HG03442 (cell line): ENCODE measurements around the gene TMEM63B.

Source experiments
- ATAC-seq: cut with Tn5 transposase; IDR thresholded peaks from one replicate; pipeline ENCODE4 v1.9.1; 2021; ENCODE audit warnings: mild to moderate bottlenecking, moderate library complexity; ENCODE audit not compliant: unreplicated experiment

TMEM63B gene

DNA sequence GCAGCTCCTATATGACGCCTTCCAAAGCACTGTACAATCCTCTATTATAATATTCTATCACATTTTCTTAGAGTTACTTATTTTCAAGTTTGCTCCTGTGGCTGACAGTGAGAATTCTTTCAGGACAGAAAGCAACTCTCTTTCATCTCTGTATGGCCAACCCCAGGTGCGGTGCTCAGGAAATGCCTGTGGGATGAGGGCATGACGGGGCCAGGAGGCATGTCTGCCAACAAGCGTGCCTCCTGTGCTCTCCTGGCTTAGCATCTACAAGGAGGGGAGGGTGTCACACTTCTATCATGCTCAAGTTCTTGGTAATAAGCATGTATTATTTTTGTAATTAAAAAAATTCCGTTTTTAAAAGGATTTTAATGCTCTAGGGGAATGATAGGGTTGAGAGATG is 11.5 kb upstream of the TMEM63B start:
- no peak for ATAC-seq

DNA sequence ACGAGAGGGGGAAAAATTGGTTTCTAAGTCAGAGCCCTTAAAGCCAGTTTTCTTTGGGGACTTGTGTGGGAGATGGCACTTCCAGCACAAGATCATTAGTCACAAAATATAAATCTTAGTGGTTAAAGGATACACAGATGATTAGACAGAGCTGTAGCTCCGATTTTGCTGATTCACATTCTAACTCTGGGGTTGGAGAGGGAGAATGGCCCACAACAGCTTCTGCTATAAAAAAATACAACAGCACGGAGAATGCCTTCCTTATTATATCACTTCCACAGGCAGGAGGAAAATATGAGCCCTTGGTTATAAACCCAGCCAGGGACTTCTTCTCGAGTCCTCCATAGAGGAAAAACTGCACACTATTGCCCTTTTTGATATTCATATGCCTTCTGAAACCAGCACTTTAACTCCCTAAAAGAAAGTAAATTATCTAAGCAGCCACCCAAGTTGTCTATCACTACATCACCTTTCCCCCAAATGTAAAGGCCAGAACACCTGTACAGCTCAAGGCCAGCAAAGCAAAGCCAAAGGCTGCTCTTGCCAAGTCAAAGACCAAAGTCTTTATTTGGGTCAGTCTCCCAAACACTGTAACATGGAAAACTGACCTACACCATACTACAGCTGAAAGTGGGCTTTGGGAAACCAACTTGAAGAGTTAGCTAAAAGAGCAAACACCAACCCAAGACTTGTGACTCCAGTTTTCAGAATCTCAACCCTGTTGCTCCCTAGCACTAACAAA is 10.5 kb upstream of the TMEM63B start:
- ATAC-seq, result no peak

DNA sequence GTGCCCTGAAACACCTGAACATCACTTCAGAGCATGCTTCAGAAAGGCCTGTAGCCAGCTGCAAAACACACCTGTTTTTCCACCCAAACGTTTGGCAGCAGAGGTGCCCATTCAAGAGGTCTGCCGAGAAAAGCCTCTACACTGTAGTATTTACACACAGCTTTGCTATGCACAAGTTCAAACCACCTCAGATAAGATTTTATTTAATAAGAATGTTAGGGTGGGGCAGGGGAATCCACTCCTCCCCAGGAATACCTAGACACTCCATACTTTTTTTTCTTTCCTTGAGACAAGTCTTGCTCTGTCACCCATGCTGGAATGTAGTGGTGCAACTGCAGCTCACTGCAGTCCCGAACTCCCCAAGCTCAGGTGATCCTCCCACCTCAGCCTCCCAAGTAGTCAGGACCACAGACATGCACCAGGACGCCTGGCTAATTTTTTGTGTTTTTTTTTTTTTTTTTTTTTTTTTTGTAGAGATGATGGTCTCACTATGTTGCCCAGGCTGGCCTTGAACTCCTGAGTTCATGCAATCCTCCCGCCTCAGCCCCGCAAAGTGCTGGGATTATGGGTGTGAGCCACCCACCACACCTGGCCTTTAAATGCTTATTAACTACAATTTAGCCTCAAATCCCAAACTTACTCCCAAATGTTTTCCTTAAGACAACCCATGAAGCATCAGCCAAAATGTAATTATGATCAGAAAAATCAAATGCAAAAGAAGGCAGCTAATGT is 9.8 kb upstream of the TMEM63B start:
- ATAC-seq, result no peak

DNA sequence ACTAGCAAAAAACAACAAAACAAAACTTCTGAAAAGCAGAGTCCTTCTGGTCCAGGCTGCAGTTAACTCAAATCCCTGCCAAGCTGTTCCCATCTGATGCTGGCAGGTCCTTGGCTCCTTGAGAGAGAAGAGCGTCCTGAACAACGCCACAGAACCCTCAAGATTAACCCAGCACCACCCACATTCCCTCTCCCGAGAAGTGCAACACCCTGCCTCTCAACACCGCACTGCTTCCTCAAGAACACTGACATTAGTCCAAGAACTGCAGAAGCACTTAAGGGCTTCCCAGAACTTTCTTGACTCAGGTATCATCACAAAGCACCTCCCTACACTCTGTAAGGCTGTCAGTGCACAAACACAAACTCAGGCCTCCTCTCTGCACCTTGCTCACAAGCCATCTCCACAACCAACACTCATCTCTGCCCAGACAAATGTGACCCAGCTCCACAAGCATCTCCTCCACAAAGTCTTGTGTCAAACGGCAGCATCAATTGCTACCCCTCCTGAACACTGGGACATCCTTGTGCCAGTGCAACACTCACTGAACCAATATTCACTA is 7.6 kb upstream of the TMEM63B start:
- no peak for ATAC-seq

DNA sequence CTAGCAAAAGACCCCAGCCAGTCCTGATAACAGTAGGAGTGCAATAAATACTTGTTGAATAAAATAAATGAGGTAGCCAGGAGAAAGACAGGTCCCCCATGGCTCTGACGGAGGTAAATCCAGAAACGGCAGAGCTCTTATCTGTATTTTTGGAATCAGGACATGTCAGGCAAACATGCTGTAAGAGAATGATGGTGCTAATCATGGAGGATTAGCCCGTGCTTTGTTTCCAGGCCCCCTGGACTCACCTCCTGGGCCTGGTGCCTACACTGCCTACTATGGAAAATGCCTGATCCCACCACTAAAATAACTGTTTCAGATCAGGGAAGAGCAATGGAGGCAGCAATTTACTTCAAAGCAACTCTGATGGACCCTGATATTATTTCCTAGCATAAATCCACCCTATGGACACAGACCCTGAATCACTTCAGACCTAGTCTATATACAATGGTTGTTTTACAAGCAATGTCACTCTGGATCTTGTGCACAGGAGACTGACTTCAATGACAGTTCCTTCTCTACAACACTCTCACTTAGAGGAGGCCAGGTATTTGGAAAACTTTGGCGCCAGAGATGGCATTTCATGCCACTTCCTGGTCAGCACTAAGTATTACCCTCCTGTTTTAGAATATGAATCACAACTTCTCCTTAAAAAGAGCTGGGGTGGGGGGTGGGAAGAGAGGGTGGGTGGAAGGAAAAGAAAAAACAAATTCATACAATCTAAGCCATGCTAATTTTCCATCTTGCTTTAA is 6.5 kb upstream of the TMEM63B start:
- ATAC-seq, result no peak

DNA sequence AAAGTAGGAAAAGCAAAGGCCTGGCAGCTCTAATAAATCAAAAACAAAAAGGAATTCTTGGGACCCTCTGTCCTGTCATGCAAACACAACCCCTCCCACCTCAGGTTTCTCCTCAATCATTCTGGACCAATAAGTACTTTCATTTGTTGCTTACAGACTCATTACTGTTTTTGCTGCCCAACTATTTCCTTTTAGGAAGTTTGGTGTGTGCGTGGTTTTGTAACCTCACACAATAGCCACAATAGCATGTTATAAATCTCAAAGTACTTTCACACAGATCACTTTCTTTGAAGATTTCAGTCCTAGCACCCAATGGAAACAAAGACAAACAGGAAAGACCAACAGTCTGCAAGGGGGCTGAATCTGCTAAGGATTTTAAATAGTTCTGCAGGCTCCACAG is 4.6 kb upstream of the TMEM63B start:
- no peak for ATAC-seq

DNA sequence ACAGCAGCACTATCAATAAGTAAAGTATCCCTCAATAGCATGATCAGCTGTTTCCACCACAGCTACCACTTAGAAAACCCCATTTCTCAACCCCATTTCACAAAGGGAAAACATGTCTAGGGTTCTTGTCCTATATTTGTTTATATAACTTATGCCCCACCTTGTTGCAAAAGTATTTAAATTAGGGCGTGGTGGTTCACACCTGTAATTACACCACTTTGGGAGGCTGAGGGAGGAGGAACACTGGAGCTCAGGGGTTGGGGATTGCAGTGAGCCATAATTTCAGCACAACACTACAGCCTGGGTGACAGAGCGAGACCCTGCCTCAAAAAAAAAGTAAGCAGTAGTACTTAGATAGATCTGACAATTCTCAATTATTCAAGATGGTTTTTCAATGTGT is 3.8 kb upstream of the TMEM63B start:
- ATAC-seq, result no peak

DNA sequence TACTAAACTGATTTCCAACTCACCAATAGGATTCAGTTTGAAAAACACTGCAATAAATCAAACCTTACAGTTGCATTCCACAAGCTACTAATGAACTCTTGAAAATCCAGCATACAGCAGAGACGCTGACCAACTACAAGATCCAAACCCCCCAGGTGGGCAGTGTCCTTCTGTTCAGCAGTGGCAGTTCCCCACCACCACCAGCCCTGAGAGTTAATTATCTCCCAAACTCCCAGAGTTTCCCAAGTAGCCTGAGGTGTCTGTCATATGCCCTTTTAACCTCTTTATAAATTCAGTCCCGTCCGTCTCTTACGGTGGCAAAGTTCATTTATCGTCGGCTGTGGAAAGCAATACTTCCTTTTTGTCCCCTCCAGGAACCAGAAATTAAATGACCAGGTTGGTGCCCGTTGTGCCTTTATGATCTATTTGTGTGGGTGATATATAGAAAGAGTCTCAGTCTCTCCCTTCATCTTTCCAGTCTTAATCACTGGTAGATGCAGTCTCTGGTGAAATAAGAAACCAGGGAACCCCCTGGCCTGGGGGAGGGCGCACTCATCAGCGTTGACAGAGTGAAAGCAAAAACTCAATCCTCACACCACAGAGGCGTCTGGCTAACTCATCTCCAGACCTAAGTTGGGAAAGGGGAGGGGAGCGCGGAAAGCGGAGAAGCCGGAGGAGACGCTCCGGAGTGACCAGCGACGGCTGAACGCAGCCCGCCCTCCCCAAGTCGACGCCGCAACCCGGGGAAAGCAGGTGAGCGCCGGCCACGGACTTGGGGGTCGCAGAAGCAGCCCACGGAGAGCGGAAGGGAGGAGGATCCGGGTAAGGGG is 819 bp upstream of the TMEM63B start:
- peak; percentile 38 for ATAC-seq

DNA sequence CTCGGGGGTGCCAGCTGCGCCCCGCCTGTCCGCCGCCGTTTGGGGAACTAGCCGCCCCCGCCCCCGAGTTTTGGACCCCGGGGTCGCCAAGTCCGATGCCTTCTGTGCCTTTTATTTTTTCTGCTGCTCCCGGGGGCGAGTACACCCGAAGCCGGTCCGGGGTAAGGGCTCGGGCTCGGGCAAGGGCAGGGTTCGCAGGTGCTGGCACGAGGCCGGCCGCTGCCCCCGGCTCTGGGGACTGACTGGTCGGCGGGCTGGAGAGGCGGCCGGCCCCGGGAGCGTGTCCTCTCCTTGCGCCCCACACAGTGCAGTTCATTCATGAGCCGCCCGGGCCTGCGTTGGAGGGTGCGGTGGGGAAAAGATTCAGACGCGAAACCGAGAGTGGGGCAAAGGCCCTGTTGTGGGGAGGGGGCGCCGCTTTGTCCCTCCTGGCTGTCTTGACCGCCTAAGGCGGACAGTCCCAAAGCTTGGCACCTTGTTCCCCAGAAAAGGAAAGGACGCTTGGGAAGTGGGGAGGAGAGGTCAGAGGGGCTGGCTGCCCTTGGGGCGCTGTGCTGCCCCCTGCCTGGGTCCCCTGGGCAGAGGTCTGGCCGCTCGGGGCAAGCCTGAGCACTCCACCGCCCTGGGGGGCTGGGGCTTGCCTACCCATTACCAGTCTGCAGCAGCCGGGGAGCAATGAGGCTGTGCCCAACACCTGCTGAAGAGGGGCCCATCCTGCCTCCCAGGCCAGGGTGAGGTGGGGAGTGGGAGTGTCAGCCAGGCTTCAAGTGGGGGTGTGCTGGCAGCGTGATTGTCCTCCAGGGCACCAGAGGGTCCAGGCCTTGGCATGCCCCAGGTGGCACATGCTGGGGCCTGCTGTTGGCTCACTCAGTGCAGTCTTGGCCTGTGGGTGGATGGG is 915 bp downstream of the TMEM63B start:
- peak; percentile 22 for ATAC-seq

DNA sequence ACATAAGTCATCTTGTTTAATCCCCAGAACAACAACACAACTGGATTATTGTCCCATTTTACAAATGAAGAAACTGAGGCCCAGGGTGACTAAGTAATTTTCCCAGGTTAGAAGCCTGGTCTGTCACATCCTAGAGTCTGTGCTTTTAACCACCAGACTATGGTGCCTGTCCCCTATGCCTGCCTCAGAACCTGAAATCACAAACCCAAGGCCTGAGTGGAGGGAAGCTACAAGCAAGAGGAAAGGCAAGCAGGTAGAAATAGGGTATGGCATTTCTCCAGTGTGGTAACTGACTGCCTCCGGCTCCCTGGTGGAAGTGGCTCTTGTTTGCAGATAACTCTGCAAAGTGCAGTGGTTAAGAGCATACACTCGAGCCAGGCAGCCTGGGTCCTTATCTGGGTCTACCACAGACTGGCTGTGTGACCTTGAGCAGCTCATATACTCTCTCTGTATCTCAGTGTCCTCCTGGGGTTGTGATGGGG is 2.5 kb downstream of the TMEM63B start:
- ATAC-seq, result no peak

DNA sequence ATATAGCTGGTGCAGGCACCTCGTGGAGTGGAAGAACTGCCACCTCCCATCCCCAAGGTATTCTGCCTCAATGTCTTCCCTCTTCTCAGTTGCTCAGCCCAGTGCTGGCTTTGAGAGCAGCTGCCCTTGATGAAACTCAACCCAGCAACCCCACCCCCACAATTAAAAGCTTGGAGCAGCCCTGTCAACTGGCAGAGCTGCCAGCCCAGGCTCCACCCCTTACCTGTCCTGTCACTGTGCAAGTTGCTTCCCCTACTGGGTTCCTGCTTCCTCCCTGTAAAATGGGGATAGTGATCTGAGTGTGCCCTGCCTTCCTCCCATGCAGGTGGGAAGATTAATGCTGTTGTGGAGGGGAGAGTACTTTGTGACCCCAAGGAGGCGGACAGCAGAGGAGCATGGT is 4.5 kb downstream of the TMEM63B start:
- ATAC-seq, result no peak

DNA sequence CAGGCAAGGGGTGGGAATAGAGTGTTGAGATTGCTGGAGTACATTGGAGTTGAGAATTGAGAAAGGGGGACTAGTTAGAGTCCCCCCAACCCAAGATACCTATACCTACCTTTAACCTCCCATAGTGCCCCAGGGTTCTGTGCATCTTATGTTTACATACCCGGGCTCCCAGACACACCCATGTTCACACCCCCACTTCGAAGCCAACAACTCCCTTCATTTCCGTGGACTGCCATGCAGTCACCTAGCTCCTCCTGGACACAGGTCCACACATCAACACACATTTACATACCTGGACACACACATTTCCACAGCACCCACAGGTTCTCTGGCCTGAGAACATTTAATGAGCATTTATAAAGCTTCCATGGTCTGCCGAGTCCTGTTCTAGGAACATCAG is 5.1 kb downstream of the TMEM63B start:
- ATAC-seq, result no peak

DNA sequence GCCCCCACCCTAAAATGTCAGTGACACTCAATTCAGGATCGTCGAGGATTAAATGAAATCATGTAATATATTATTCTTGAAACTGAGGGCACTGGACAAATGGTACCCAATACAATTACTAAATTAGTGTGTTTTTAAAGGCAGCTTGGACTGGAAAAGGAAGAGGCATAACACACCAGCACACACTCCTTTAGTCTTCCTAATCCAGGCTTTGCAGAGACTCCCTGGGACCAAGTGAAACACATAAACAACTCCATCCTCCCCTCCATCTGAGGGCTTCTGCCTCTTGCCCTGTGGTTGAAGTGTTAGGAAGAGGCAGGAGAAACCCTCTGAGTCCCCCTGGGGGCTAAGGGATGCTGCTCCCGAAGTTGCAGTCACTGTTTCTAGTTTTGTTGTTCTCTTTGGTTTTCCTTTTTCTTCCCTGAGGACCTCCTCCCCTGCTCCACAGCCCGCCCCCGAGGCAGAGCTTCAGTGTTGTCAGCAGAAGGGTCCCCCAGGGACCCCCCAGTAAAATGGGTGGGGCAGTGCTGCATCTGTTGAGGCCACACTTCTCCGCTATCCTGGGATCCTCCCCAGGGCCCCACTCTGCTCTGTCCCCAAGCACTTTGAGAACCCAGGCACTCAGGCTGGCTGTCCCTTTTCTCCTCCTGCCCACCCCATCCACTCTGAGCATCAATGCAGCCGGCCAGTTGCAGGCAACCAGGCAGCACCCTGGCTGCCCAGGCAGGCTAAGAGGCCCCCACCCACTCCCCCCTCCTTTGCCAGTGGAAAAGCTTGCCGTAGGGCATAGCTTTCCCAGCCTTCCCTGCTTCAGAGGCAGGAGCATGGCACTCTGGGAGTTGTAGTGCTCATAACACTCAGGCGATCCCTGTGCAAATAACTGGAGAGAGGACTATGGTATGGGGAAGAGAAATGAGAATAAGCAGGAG is 5.9 kb downstream of the TMEM63B start:
- no peak for ATAC-seq

DNA sequence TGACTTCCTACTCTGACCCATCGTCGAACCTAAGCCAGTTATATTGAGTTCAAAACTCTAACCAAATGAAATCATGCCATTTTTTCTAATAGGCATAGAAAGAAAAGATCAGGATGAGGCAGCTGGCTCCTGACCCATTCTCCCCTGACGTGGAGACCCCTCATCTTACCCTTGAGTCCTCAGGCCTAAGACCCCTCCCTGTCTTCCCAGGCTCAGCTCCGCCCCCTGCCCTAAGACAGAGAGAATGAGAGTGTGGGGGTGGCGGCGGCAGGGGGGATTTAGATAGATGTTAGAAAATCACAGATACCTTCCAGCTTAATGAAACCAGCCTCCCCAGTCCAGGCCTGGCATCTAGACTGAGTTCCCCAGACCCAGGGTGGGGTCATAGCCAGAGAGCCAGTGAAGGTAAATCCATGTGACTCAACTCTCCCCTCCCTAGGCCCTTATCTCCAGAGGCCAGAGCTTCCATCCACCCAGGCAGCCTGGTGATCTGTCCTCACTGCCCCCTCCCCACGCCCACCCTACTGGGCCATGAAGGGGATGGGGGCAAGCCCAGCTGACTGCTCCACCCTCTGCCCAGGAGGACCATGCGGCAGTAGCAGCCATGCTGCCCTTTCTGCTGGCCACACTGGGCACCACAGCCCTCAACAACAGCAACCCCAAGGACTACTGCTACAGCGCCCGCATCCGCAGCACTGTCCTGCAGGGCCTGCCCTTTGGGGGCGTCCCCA is 6.8 kb downstream of the TMEM63B start:
- ATAC-seq, result no peak

DNA sequence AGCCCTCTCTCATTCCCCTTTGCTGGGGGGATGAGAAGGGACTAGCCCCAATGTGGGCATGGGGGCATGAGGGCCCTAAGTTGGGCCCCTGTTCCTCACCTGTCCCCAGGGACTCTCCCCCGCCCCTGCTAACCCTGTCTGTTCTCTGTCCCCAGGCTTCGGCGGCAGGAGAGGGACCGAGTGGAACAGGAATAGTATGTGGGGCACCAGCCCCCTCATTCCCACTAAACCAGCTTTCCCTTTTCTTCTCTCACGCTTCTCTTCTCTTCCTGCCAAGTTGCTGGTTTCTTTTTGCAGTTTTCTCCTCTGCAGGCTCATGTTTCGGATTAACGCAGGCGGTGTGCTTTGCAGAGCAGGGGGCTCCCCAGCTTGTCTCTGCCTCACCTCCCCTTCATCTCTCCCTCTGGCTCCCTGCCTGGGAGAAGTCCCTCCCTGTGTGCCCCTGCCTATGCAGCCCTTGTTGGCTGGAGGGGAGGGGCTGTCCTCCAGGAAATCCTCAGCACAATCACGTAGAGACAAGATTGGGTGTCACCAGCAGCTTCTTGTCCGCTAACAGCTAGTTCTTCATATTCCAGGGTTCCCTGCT is 7.9 kb downstream of the TMEM63B start:
- no peak for ATAC-seq

DNA sequence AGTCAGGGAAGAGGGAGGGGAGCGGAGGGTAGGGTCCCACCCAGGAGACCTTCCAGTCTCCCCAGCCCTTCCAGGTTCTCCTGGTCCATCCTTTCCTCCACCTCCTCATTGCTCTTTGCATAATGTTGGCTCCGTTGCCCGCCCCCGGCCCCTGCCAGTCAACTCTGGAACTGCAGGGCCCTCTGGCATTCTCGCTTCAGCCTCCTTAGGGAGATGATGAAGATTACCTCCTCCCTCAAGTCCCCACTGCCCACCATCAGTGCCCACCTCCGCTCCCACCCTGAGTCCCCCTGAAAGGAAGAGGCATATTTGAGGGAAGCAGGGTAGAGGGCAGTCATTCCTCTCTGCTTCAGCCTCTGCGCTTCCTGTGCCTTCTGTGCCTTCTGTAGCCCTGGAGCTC is 8.5 kb downstream of the TMEM63B start:
- no peak for ATAC-seq

DNA sequence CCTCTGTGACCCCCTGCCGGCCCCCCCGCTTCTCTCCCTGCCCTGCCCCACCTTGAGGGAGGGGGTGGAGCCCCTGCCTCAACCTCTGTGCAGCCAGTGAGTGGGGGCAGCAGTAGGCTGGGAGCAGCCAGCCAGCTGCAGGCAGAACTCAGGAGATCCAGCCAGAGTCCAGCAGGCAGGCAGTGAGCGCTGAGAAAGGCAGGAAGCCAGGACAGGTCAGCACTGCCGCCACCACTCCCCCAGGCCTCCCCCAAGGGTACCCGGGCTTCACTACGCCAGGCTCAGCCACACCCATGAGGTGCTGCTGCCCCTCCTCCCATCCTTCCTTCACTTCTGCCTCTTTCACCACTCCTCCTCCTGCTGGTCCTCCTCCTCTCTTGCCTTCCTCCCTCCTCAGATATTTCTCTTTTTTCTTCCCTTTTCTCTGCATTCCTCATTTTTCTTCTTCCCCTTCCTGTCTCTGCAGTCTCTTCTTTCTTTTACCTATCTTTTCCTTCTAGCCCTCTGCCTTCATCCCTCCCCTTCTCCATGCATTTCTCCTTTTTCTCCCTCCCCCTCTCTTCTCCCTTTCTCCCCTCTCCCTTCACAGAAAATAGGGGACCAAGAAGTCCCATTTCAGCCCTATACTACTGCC is 11.5 kb downstream of the TMEM63B start:
- no peak for ATAC-seq
